ENCODE results near the gene MRPL33. TPM values are rescaled to one million over a fixed set of nuclear protein-coding genes. Genes with fewer than 3 reads are reported as not detected.
A peak's percentile ranks its signal among the peaks of the same experiment; 100 is the strongest.

MRPL33 gene
- total and polyA plus RNA-seq, 2 of the 13 experiments (the other 11 are each of a cell fraction or from before 2014, with no cell fraction given): 69.7 to 218 TPM

GRCh38 chr2:27724905-27725701 is 46.4 kb upstream of the MRPL33 start (continued):
- TF ChIP-seq ZBED4 (CRISPR knock-in tag; IDR thresholded peaks at IDR 0.05; ENCODE audit: borderline replicate concordance) (no peak), ATF7-NPFF (CRISPR knock-in tag; IDR thresholded peaks at IDR 0.05; ENCODE audit: low read depth) (no peak), MIER2 (CRISPR knock-in tag; IDR thresholded peaks at IDR 0.05) (0 out of 2 replicates have a peak, but pooled peaks have one; percentile 49), SKIL (CRISPR knock-in tag; IDR thresholded peaks at IDR 0.05; ENCODE audit: borderline replicate concordance) (0 out of 2 replicates have a peak, but pooled peaks have one; percentile 32), ASH2L (IDR thresholded peaks at IDR 0.05; ENCODE audit: insufficient read length, low read depth, low read length) (no peak), ZNF577 (CRISPR knock-in tag; IDR thresholded peaks at IDR 0.05; ENCODE audit: borderline replicate concordance, low read depth) (no peak), ZNF143 (CRISPR knock-in tag; IDR thresholded peaks at IDR 0.05) (no peak), ZNF563 (CRISPR knock-in tag; IDR thresholded peaks at IDR 0.05) (no peak), PCBP2 (optimal IDR thresholded peaks at IDR 0.05; ENCODE audit: low read depth, low read length, poor library complexity, severe bottlenecking) (no peak), ZBTB25 (CRISPR knock-in tag; IDR thresholded peaks at IDR 0.05) (no peak), DNMT1 (CRISPR knock-in tag; IDR thresholded peaks at IDR 0.05) (no peak), ZFP1 (CRISPR knock-in tag; IDR thresholded peaks at IDR 0.05) (0 out of 2 replicates have a peak, but pooled peaks have one; percentile 34), IKZF1 (IDR thresholded peaks at IDR 0.05) (no peak), ZNF468 (CRISPR knock-in tag; IDR thresholded peaks at IDR 0.05) (no peak), ZNF709 (CRISPR knock-in tag; IDR thresholded peaks at IDR 0.05) (no peak), ZNF296 (CRISPR knock-in tag; conservative IDR thresholded peaks at IDR 0.05) (no peak), ZNF678 (CRISPR knock-in tag; IDR thresholded peaks at IDR 0.05) (no peak), KLF13 (CRISPR knock-in tag; IDR thresholded peaks at IDR 0.05) (no peak), ZNF446 (CRISPR knock-in tag; IDR thresholded peaks at IDR 0.05) (no peak), ZNF484 (CRISPR knock-in tag; IDR thresholded peaks at IDR 0.05; ENCODE audit: borderline replicate concordance, low read depth) (no peak), RFXANK (CRISPR knock-in tag; IDR thresholded peaks at IDR 0.05) (no peak), EEA1 (CRISPR knock-in tag; IDR thresholded peaks at IDR 0.05; ENCODE audit: borderline replicate concordance) (no peak), GABPA (IDR thresholded peaks at IDR 0.05; ENCODE audit: low read depth, low read length) (no peak), GABPA (CRISPR knock-in tag; IDR thresholded peaks at IDR 0.05; ENCODE audit: low read depth) (no peak)
